Liver (tissue), 9 donors: ENCODE measurements around the gene HIVEP2. TPM values are rescaled to one million over a fixed set of nuclear protein-coding genes. Genes with fewer than 3 reads are reported as not detected.

ENCODE experiments used
- DNase-seq: peaks from one replicate; pipeline ENCODE4 v3.0.0-alpha.2; 2017; ENCODE audit warnings: low spot score
- H3K27ac ChIP-seq, 2 donors: one replicate each; pipeline ENCODE4 v1.7.0; 2013; ENCODE audit warnings: inconsistent platforms in 2 of 2, low read length in 2 of 2, control low read depth in 1 of 2, low read depth in 1 of 2, mild to moderate bottlenecking in 1 of 2
- H3K27me3 ChIP-seq, 4 donors: one replicate each; pipeline versions ENCODE4 v1.6.1 to v1.7.0; 2013; ENCODE audit warnings: low read length in 3 of 4, inconsistent platforms in 1 of 4, mild to moderate bottlenecking in 1 of 4, moderate library complexity in 1 of 4; ENCODE audit not compliant: control insufficient read depth in 4 of 4, insufficient read depth in 4 of 4
- H3K36me3 ChIP-seq, 4 donors: one replicate each; pipeline versions ENCODE4 v1.6.1 to v1.7.0; 2013; ENCODE audit warnings: low read length in 3 of 4, mild to moderate bottlenecking in 3 of 4, low read depth in 1 of 4, moderate library complexity in 1 of 4; ENCODE audit not compliant: control insufficient read depth in 4 of 4, insufficient read depth in 3 of 4
- H3K4me1 ChIP-seq, 4 donors: one replicate each; pipeline versions ENCODE4 v1.6.1 to v1.7.0; 2013; ENCODE audit warnings: low read length in 3 of 4, mild to moderate bottlenecking in 3 of 4, moderate library complexity in 1 of 4; ENCODE audit not compliant: control insufficient read depth in 4 of 4, insufficient read depth in 4 of 4
- H3K4me3 ChIP-seq, 3 donors: one replicate each; pipeline versions ENCODE4 v1.6.1 to v1.7.0; 2013; ENCODE audit warnings: low read length in 3 of 3, control low read depth in 1 of 3, low read depth in 1 of 3, mild to moderate bottlenecking in 1 of 3
- H3K9ac ChIP-seq, 2 donors: one replicate each; pipeline ENCODE4 v1.7.0; 2013; ENCODE audit warnings: low read length in 2 of 2, mild to moderate bottlenecking in 2 of 2, moderate library complexity in 2 of 2, control low read depth in 1 of 2, low read depth in 1 of 2
- H3K9me3 ChIP-seq, 4 donors: one replicate each; pipeline versions ENCODE4 v1.6.1 to v1.7.0; 2013; ENCODE audit warnings: low read length in 3 of 4; ENCODE audit not compliant: control insufficient read depth in 4 of 4
- FOXA1 ChIP-seq: IDR thresholded peaks from 2 replicates; pipeline ENCODE4 v1.6.1; 2016; ENCODE audit warnings: antibody characterized with exemption
- FOXA2 ChIP-seq: IDR thresholded peaks from 2 replicates; pipeline ENCODE4 v1.6.1; 2016; ENCODE audit warnings: antibody characterized with exemption
- GABPA ChIP-seq, 2 donors: IDR thresholded peaks in 1 of 2; conservative IDR thresholded peaks in 1 of 2; 2 replicates each; pipeline ENCODE4 v1.6.1; 2016; ENCODE audit warnings: antibody characterized with exemption in 2 of 2, mild to moderate bottlenecking in 1 of 2, moderate library complexity in 1 of 2
- HNF4A ChIP-seq, 2 donors: conservative IDR thresholded peaks; 2 replicates each; pipeline ENCODE4 v1.6.1; 2016; ENCODE audit warnings: antibody characterized with exemption in 2 of 2, mild to moderate bottlenecking in 2 of 2
- HNF4G ChIP-seq: IDR thresholded peaks from 2 replicates; pipeline ENCODE4 v1.6.1; 2016; ENCODE audit warnings: antibody characterized with exemption
- JUND ChIP-seq, 2 donors: IDR thresholded peaks; 2 replicates each; pipeline ENCODE4 v1.6.1; 2016; ENCODE audit warnings: antibody characterized with exemption in 2 of 2
- NR2F2 ChIP-seq: IDR thresholded peaks from 2 replicates; pipeline ENCODE4 v1.6.1; 2016; ENCODE audit warnings: antibody characterized with exemption
- RXRA ChIP-seq, 2 donors: IDR thresholded peaks; 2 replicates each; pipeline ENCODE4 v1.6.1; 2017 to 2018; ENCODE audit warnings: antibody characterized with exemption in 2 of 2, mild to moderate bottlenecking in 1 of 2
- SP1 ChIP-seq: IDR thresholded peaks from 2 replicates; pipeline ENCODE4 v1.6.1; 2018; ENCODE audit warnings: antibody characterized with exemption, mild to moderate bottlenecking
- TAF1 ChIP-seq: conservative IDR thresholded peaks from 2 replicates; pipeline ENCODE4 v1.6.1; 2016; ENCODE audit warnings: antibody characterized with exemption, mild to moderate bottlenecking
- YY1 ChIP-seq: IDR thresholded peaks from 2 replicates; pipeline ENCODE4 v1.6.1; 2016; ENCODE audit warnings: antibody characterized with exemption, mild to moderate bottlenecking
- WGBS: extraction: QIAGEN DNeasy Blood & Tissue Kit; methylation state at CpG from one replicate; pipeline ENCODE4 v1.1.7; 2013; 5-methylcytosine and 5-hydroxymethylcytosine counted together
- polyA plus RNA-seq, 2 donors: library from polyadenylated mRNA; stranded (reverse) in 1 of 2; unstranded in 1 of 2; fragments of 200-250 nt in 1 of 2; fragments of >200 nt in 1 of 2; fragmentation: Nextera tagmentation in 1 of 2; extraction: Ambion mirVana in 1 of 2; gene quantifications; one replicate each; pipeline versions ENCODE4 v1.2.1 to v1.2.3, GENCODE V29; 2013 to 2015
- total RNA-seq, 2 donors: library from RNA; depleted of rRNA; stranded (reverse); fragments of >200 nt; gene quantifications; one replicate each; pipeline ENCODE4 v1.2.3, GENCODE V29; 2014
- TF ChIP-seq, protein P1 (sequence below): fragments of 150-350 bp; IDR thresholded peaks from 2 replicates; pipeline ENCODE4 v1.5.1; 2017; ENCODE audit warnings: improper control_type of control experiment, low read depth, low read length; ENCODE audit not compliant: missing input control
- TF ChIP-seq, protein P2 (sequence below): IDR thresholded peaks from 2 replicates; pipeline ENCODE4 v1.6.1; 2016; ENCODE audit warnings: antibody characterized with exemption, mild to moderate bottlenecking
- TF ChIP-seq, protein P3 (sequence below): IDR thresholded peaks from 2 replicates; pipeline ENCODE4 v1.6.1; 2016; ENCODE audit warnings: antibody characterized with exemption
- TF ChIP-seq, protein P4 (sequence below): IDR thresholded peaks from 2 replicates; pipeline ENCODE4 v1.6.1; 2016; ENCODE audit warnings: antibody characterized with exemption
- TF ChIP-seq, protein P5 (sequence below): IDR thresholded peaks from 2 replicates; pipeline ENCODE4 v1.6.1; 2016; ENCODE audit warnings: antibody characterized with exemption
- donor health status: healthy.
- donor health status: healthy.
- donor health status: healthy.
- donor health status: healthy.
- donor health status: healthy.

HIVEP2 gene
- total and polyA plus RNA-seq, 4 donors, result 0.82 to 6.6 (median 1.3) TPM

GRCh38 chr6:142914937-142915697, 29.9 kb downstream of the HIVEP2 start (continued):
- TF ChIP-seq JUND (IDR thresholded peaks at IDR 0.05) (no peak), YY1 (no peak), FOXA1 (no peak)
- TF ChIP-seq, protein P1, sequence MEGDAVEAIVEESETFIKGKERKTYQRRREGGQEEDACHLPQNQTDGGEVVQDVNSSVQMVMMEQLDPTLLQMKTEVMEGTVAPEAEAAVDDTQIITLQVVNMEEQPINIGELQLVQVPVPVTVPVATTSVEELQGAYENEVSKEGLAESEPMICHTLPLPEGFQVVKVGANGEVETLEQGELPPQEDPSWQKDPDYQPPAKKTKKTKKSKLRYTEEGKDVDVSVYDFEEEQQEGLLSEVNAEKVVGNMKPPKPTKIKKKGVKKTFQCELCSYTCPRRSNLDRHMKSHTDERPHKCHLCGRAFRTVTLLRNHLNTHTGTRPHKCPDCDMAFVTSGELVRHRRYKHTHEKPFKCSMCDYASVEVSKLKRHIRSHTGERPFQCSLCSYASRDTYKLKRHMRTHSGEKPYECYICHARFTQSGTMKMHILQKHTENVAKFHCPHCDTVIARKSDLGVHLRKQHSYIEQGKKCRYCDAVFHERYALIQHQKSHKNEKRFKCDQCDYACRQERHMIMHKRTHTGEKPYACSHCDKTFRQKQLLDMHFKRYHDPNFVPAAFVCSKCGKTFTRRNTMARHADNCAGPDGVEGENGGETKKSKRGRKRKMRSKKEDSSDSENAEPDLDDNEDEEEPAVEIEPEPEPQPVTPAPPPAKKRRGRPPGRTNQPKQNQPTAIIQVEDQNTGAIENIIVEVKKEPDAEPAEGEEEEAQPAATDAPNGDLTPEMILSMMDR, result no peak

DNA sequence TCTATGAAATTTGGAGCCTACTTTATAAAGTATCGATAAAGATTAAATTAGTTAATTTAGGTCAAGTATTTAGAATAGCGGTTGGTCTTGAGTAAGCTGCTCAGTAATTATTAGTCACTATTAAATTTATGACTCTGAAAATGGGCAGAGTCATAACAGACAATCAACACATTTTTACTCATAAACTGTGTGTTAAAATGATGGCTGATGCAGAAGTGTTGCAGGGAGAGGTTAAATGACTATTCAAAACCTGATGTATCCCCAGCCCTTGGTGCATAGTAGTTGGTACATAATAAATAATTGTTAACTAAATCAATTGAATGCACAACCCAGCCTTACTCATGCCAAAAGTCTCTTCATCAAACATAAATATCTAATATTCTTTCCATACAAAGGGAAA, 30.6 kb downstream of the HIVEP2 start:
- WGBS, result 93% methylated on average over 2 of the region's 2 CpGs

More for the DNA sequence above, 30.6 kb downstream of the HIVEP2 start:
- H3K9ac ChIP-seq, result no peak overlapping the region
- DNase-seq, result no peak
- TF ChIP-seq, protein P1, result no peak
- TF ChIP-seq, protein P2, sequence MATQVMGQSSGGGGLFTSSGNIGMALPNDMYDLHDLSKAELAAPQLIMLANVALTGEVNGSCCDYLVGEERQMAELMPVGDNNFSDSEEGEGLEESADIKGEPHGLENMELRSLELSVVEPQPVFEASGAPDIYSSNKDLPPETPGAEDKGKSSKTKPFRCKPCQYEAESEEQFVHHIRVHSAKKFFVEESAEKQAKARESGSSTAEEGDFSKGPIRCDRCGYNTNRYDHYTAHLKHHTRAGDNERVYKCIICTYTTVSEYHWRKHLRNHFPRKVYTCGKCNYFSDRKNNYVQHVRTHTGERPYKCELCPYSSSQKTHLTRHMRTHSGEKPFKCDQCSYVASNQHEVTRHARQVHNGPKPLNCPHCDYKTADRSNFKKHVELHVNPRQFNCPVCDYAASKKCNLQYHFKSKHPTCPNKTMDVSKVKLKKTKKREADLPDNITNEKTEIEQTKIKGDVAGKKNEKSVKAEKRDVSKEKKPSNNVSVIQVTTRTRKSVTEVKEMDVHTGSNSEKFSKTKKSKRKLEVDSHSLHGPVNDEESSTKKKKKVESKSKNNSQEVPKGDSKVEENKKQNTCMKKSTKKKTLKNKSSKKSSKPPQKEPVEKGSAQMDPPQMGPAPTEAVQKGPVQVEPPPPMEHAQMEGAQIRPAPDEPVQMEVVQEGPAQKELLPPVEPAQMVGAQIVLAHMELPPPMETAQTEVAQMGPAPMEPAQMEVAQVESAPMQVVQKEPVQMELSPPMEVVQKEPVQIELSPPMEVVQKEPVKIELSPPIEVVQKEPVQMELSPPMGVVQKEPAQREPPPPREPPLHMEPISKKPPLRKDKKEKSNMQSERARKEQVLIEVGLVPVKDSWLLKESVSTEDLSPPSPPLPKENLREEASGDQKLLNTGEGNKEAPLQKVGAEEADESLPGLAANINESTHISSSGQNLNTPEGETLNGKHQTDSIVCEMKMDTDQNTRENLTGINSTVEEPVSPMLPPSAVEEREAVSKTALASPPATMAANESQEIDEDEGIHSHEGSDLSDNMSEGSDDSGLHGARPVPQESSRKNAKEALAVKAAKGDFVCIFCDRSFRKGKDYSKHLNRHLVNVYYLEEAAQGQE, result no peak
- no peak for TF ChIP-seq FOXA2
- TF ChIP-seq NR2F2, result no peak
- TF ChIP-seq JUND (IDR thresholded peaks at IDR 0.05), result no peak
- no peak for TF ChIP-seq HNF4A (conservative IDR thresholded peaks at IDR 0.05)
- TF ChIP-seq, protein P3, sequence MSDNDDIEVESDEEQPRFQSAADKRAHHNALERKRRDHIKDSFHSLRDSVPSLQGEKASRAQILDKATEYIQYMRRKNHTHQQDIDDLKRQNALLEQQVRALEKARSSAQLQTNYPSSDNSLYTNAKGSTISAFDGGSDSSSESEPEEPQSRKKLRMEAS, result no peak
- TF ChIP-seq, protein P4, sequence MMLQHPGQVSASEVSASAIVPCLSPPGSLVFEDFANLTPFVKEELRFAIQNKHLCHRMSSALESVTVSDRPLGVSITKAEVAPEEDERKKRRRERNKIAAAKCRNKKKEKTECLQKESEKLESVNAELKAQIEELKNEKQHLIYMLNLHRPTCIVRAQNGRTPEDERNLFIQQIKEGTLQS, result no peak
- TF ChIP-seq RXRA (IDR thresholded peaks at IDR 0.05), result no peak
- no peak for TF ChIP-seq TAF1
- no peak for TF ChIP-seq SP1
- no peak for TF ChIP-seq YY1
- TF ChIP-seq HNF4G, result no peak
- TF ChIP-seq, protein P5, sequence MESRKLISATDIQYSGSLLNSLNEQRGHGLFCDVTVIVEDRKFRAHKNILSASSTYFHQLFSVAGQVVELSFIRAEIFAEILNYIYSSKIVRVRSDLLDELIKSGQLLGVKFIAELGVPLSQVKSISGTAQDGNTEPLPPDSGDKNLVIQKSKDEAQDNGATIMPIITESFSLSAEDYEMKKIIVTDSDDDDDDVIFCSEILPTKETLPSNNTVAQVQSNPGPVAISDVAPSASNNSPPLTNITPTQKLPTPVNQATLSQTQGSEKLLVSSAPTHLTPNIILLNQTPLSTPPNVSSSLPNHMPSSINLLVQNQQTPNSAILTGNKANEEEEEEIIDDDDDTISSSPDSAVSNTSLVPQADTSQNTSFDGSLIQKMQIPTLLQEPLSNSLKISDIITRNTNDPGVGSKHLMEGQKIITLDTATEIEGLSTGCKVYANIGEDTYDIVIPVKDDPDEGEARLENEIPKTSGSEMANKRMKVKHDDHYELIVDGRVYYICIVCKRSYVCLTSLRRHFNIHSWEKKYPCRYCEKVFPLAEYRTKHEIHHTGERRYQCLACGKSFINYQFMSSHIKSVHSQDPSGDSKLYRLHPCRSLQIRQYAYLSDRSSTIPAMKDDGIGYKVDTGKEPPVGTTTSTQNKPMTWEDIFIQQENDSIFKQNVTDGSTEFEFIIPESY, result no peak
- TF ChIP-seq GABPA (IDR thresholded peaks at IDR 0.05 in 1 of 2, conservative IDR thresholded peaks at IDR 0.05 in 1 of 2), result no peak
- TF ChIP-seq FOXA1, result no peak
- H3K4me1 ChIP-seq, result peaks cover 0 to 3% (median 1%) of the 10 kb centered on the region in 4 donors
- no peak overlapping the region for H3K27ac ChIP-seq
- no peaks in the 10 kb centered on the region for H3K9me3 ChIP-seq
- H3K27me3 ChIP-seq, result no peaks in the 10 kb centered on the region
- no peaks in the 10 kb centered on the region for H3K36me3 ChIP-seq
- no peak overlapping the region for H3K4me3 ChIP-seq
